ACC112 (cell line): ENCODE measurements around the gene WWTR1.

Source experiments
- H2AFZ ChIP-seq: fragments of 200-600 bp; sonication (generic); one replicate; pipeline ENCODE4 v1.6.0; 2017; ENCODE audit warnings: antibody characterized with exemption, low read length; ENCODE audit not compliant: unreplicated experiment
- H3K27ac ChIP-seq: fragments of 200-600 bp; sonication (generic); 2 replicates; pipeline ENCODE4 v1.5.1; 2014; ENCODE audit warnings: low read depth, mild to moderate bottlenecking, antibody characterized with exemption, low read length, moderate library complexity
- H3K27me3 ChIP-seq: fragments of 200-600 bp; sonication (generic); 2 replicates; pipeline ENCODE4 v1.6.1; 2014; ENCODE audit warnings: mild to moderate bottlenecking, antibody characterized with exemption, low read length, moderate library complexity, mixed read lengths; ENCODE audit not compliant: insufficient read depth
- H3K36me3 ChIP-seq: fragments of 200-600 bp; sonication (generic); 2 replicates; pipeline ENCODE4 v1.6.1; 2016; ENCODE audit warnings: mild to moderate bottlenecking, antibody characterized with exemption, low read length, moderate library complexity, mixed read lengths; ENCODE audit not compliant: insufficient read depth
- H3K4me1 ChIP-seq: fragments of 200-600 bp; sonication (generic); one replicate; pipeline ENCODE4 v1.6.1; 2016; ENCODE audit warnings: low read length, mixed read lengths; ENCODE audit not compliant: insufficient read depth, unreplicated experiment, control insufficient read depth
- H3K4me3 ChIP-seq: fragments of 200-600 bp; sonication (generic); 2 replicates; pipeline ENCODE4 v1.5.1; 2014; ENCODE audit warnings: mild to moderate bottlenecking, low read depth, low read length
- H3K79me2 ChIP-seq: fragments of 200-600 bp; sonication (generic); one replicate; pipeline ENCODE4 v1.6.0; 2016; ENCODE audit warnings: low read length; ENCODE audit not compliant: control insufficient read depth, unreplicated experiment, insufficient read depth

The WWTR1 gene

GRCh38 chr3:149621218-149622005 lies 36.4 kb downstream of the WWTR1 start:
- peak overlapping the region; percentile 38; the same call in 1 of the 2 replicates for H3K4me3 ChIP-seq
- 0 out of 2 replicates have a peak, but pooled peaks cover 6% of the 10 kb centered on the region for H3K36me3 ChIP-seq
- H3K27ac ChIP-seq: peak overlapping the region; percentile 90
- H3K79me2 ChIP-seq: peaks cover 79% of the 10 kb centered on the region
- no peaks in the 10 kb centered on the region for H3K27me3 ChIP-seq
- no peak overlapping the region for H2AFZ ChIP-seq
- peaks cover 69% of the 10 kb centered on the region for H3K4me1 ChIP-seq

DNA sequence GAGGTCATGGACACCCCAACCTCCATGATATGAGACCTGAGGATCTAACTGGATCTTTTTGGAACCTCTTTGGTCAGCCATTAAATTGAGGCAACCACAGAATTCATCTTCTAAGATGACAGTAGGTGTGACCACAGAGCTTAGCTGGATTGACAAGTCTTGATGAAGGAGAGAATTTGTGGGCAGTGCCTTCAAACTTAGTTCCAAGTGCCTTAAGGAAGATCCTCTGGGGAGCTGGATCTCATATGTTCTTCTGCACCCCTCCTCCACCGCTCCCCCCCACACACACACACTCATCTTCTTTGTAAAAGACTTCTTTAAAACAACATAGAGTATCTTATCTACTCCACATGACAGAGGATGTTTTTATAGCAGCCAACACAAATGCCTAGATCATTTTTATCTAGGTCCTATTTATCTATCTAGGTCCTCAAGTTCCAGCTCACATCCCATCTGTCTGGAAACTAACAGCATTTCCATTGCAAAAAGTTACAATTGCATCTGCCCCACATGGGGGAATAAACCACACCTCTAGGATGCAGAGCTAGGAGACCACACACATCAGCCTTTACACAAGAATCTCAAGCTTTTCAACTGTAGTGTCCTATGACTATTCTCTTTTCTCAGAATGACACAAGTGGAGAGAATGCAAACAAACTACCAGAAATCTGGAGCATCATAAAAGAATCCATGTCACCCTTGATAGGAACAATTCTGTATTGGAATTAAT lies 37.4 kb downstream of the WWTR1 start:
- peaks cover 71% of the 10 kb centered on the region for H3K4me1 ChIP-seq
- peaks cover 78% of the 10 kb centered on the region for H3K79me2 ChIP-seq

DNA sequence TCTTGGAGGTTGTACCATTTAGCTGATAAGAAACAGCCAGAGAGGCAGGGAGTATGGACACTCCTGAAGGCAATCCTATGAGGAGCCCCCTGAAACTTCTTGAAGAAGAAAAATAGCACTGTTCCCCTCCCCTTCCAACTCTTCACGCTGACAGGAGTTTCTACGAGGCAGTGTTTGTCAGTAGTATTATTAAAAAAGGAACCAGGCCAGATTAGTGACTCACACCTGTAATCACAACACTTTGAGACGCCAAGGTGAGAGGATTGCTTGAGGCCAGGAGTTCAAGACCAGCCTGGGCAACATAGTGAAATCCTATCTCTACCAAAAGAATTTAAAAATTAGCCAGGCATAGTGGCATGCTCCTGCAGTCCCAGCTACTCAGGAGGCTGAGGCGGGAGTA lies 38.7 kb downstream of the WWTR1 start:
- peaks cover 83% of the 10 kb centered on the region for H3K79me2 ChIP-seq
- peaks cover 7% of the 10 kb centered on the region; the same call in 1 of the 2 replicates for H3K36me3 ChIP-seq
- peak overlapping the region; percentile 90; the same call in 1 of the 2 replicates for H3K27ac ChIP-seq
- no peaks in the 10 kb centered on the region for H3K27me3 ChIP-seq
- no peak overlapping the region for H2AFZ ChIP-seq
- peaks cover 69% of the 10 kb centered on the region for H3K4me1 ChIP-seq
- no peak overlapping the region for H3K4me3 ChIP-seq

More for the DNA sequence above, 37.4 kb downstream of the WWTR1 start:
- 0 out of 2 replicates have a peak, but pooled peaks cover 6% of the 10 kb centered on the region for H3K36me3 ChIP-seq
- no peak overlapping the region for H2AFZ ChIP-seq
- H3K4me3 ChIP-seq: peak overlapping the region; percentile 38; the same call in 1 of the 2 replicates
- no peaks in the 10 kb centered on the region for H3K27me3 ChIP-seq
- H3K27ac ChIP-seq: peak overlapping the region; percentile 90

DNA sequence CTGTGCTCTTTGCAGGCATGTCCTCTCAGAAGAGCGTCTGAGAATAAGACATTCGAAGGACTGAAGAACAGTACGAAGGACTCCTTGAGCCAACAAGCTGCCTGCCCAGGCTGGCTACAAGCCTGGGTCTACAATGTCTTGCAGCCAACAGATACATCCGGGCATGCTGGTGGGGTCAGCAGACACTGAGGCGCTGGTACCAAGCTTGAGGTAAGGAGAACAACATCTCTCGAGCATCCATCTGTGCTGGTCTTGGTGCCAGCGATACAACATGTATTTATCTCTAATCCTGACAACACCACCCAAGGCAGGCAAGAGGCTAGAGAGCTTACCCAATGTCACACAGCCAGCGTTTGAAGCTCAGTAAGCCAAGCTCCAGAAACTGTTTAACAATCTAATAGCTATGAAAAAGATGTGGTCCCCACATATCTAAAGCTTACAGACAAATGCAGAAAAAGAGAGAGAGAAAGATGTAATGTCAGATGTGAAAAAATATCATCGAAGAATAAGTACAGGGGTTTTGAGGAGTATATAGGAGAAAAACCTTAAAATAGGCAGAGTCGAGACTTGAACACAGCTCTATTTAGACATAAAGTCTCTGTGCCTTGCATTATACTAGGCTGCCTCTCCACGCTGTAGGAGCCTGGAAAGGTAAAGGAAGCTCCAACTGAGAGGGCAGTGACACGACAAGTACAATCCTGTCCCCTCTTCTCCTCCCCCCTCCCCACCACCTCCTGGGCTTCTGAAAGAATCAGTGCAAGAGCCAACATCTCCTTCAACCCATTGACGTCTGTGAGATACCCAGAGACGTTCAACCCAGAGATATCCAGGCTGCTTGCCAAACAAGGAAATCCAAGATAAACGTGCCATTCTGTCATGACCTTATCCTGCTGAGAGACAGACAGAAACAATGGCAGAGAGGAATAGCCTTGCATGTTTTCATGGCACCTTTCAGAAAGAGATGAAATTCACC lies 39.4 kb downstream of the WWTR1 start:
- no peak overlapping the region for H3K4me3 ChIP-seq
- H3K79me2 ChIP-seq: peaks cover 83% of the 10 kb centered on the region
- no peaks in the 10 kb centered on the region for H3K27me3 ChIP-seq
- H3K27ac ChIP-seq: no peak overlapping the region
- peaks cover 8% of the 10 kb centered on the region; the same call in 1 of the 2 replicates for H3K36me3 ChIP-seq
- no peak overlapping the region for H2AFZ ChIP-seq
- H3K4me1 ChIP-seq: peaks cover 68% of the 10 kb centered on the region

- H3K27me3 ChIP-seq: no peaks in the 10 kb centered on the region
- H3K4me3 ChIP-seq: peak overlapping the region; percentile 5; the same call in 1 of the 2 replicates
- peaks cover 12% of the 10 kb centered on the region; the same call in 1 of the 2 replicates for H3K36me3 ChIP-seq
- H2AFZ ChIP-seq: peak overlapping the region; percentile 16
- peak overlapping the region; percentile 80 for H3K27ac ChIP-seq
- peaks cover 91% of the 10 kb centered on the region for H3K79me2 ChIP-seq
- H3K4me1 ChIP-seq: peaks cover 62% of the 10 kb centered on the region
Measured at GRCh38 chr3:149615731-149616221, 42.0 kb downstream of the WWTR1 start.

GRCh38 chr3:149613988-149614387 lies 43.8 kb downstream of the WWTR1 start:
- no peak overlapping the region for H2AFZ ChIP-seq
- H3K79me2 ChIP-seq: peaks cover 87% of the 10 kb centered on the region
- no peak overlapping the region for H3K4me3 ChIP-seq
- H3K27ac ChIP-seq: no peak overlapping the region
- H3K4me1 ChIP-seq: peaks cover 61% of the 10 kb centered on the region
- no peaks in the 10 kb centered on the region for H3K27me3 ChIP-seq
- peaks cover 9% of the 10 kb centered on the region; the same call in 1 of the 2 replicates for H3K36me3 ChIP-seq

DNA sequence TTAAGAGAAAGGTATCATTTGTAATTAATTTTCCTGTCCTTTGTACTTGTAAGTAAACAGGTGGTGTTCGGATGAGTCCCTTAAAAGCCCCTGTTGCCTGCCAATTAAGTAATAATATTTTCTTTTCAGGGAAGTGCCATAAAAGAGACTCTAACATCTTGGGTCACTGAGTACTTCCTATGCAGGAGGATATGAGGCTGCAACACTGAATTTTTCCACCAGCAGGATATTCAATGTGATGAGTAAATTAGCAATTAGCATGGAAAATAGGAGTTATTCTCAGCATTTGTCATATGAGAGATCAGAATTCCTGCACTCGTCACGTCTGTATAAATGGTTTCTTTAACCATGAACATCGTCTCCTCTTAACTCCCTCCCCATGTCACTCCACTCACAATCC lies 45.4 kb downstream of the WWTR1 start:
- Histone ChIP-seq H3K4me1 (peaks cover 56% of the 10 kb centered on the region), H3K4me3 (no peak overlapping the region), H2AFZ (no peak overlapping the region), H3K27me3 (no peaks in the 10 kb centered on the region), H3K79me2 (peaks cover 72% of the 10 kb centered on the region), H3K36me3 (peaks cover 9% of the 10 kb centered on the region; the same call in 1 of the 2 replicates), H3K27ac (no peak overlapping the region)

DNA sequence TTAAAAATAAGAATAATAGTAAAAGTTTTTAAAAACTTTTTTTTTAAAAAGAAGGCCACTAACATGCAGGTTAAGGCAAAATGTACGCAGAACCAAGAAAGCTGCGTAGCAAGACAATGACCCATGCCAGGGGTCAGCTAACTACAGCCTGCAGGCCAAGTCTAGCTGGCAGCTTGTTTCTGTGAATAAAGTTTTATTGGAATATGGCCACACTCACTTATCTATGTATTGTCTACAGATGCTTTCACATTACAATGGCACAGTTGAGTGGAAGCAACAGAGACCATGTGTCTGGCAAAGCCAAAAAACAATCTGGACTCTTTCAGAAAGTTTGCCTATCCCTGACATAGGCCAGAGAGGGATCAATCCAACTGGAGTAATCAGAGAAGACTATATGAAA lies 46.7 kb downstream of the WWTR1 start:
- Histone ChIP-seq H3K27ac (no peak overlapping the region), H3K79me2 (peaks cover 74% of the 10 kb centered on the region), H3K27me3 (no peaks in the 10 kb centered on the region), H2AFZ (no peak overlapping the region), H3K4me1 (peaks cover 57% of the 10 kb centered on the region), H3K4me3 (no peak overlapping the region), H3K36me3 (peaks cover 9% of the 10 kb centered on the region; the same call in 1 of the 2 replicates)

DNA sequence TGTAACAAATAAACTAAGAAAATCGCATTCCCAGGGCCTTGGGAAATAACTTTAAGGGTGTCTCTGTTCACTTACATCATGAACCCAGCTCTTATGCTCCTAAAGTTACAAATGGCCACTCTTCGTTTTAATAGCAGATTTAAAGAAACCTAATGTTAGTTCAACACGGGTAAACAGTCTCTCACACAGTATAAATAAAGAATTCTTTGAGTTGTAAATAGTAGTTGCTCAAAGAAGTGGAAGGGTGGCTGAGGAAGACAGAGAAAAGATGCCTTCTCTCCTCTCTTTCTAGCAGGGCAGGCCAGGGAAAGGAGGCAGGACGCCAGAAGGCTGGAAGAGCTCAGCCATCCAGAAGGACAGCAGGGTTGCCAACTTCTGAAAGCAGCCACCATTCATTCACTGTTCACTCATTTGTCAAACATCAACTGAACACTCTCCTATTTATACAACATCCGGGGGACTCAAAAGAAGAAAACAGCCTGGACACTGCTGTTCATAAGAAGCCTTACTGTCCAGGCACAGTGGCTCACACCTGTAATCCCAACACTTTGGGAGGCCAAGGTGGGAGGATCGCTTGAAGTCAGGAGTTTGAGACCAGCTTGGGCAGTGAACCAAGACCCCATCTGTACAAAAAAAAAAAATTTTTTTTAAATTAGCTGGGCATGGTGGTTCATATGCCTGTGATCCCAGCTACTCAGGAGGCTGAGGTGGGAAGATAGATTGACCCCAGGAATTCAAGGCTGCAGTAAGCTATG lies 47.3 kb downstream of the WWTR1 start:
- Histone ChIP-seq H3K27ac (peak overlapping the region; percentile 76), H3K36me3 (peaks cover 9% of the 10 kb centered on the region; the same call in 1 of the 2 replicates), H2AFZ (no peak overlapping the region), H3K4me1 (peaks cover 57% of the 10 kb centered on the region), H3K27me3 (no peaks in the 10 kb centered on the region), H3K4me3 (no peak overlapping the region; the same call in 1 of the 2 replicates), H3K79me2 (peaks cover 75% of the 10 kb centered on the region)
